AG10803 (cell line): ENCODE measurements around the gene LRPAP1.

Experiments
- DNase-seq: peaks from one replicate; pipeline ENCODE4 v3.0.0; 2010; ENCODE audit warnings: low read depth
- H3K4me3 ChIP-seq: 2 replicates; pipeline ENCODE4 v1.5.1; 2011; ENCODE audit warnings: mild to moderate bottlenecking, low read length, control low read depth
- TF ChIP-seq, protein P1 (sequence below): conservative IDR thresholded peaks from 2 replicates; pipeline ENCODE4 v1.5.1; 2011; ENCODE audit warnings: mild to moderate bottlenecking, low read length, control low read depth, inconsistent platforms

LRPAP1 gene

DNA sequence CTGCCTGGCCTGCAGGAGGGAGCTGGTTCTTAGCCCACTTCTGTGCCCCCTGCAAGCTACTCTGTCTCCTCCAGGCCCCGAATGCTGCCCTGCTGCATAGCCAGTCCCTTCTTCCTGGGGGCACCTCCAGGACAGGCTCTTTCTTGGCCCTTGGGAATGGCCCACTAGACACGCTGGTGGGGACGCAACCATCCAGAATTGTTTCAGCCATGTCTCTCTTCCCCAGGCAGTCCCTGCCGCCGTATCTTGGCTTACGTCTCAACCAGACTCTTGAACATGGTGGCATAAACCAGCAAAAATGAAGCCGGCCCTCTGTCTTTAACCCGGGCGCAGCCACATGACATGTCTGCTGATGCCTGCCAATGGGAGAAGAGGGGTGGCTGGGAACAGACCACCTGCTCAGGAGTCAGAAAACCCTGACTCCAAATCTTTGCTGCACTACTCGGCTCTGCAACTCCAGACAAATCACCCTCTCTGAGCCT lies 9.0 kb downstream of the LRPAP1 start:
- no peak for DNase-seq
- TF ChIP-seq, protein P1, sequence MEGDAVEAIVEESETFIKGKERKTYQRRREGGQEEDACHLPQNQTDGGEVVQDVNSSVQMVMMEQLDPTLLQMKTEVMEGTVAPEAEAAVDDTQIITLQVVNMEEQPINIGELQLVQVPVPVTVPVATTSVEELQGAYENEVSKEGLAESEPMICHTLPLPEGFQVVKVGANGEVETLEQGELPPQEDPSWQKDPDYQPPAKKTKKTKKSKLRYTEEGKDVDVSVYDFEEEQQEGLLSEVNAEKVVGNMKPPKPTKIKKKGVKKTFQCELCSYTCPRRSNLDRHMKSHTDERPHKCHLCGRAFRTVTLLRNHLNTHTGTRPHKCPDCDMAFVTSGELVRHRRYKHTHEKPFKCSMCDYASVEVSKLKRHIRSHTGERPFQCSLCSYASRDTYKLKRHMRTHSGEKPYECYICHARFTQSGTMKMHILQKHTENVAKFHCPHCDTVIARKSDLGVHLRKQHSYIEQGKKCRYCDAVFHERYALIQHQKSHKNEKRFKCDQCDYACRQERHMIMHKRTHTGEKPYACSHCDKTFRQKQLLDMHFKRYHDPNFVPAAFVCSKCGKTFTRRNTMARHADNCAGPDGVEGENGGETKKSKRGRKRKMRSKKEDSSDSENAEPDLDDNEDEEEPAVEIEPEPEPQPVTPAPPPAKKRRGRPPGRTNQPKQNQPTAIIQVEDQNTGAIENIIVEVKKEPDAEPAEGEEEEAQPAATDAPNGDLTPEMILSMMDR: no peak
- H3K4me3 ChIP-seq: no peak overlapping the region

DNA sequence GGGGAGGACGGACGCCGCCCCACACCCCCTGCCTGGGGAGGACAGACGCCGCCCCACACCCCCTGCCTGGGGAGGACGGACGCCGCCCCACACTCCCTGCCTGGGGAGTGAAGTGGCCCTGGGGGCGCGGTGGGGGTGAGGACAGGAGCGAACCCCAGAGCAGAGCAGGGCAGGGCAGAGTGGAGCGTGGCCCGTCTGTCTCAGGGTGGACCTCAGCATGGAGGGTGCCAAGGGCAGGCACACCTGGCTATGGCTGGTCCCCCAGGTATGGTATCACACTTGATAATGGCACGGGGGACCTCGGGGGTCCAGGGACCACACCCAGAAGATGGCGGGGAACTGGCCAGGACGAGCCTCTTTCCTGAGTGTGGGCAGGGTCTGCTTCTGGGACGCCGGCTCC lies 9.6 kb downstream of the LRPAP1 start:
- TF ChIP-seq, protein P1: no peak
- H3K4me3 ChIP-seq: no peak overlapping the region
- no peak for DNase-seq

DNA sequence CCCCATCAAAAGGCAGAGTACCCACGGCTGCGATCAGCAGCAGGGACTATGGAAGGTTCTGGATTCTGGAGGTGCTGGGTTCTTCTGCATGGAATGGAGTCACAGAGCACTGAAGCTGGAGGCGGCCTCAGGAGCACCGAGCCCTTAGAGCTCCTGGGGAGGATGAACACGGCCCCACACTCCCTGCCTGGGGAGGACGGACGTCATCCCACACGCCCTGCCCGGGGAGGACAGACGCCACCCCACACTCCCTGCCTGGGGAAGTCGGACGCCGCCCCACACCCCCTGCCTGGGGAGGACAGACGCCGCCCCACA lies 9.9 kb downstream of the LRPAP1 start:
- TF ChIP-seq, protein P1: no peak
- DNase-seq: no peak
- H3K4me3 ChIP-seq: no peak overlapping the region

DNA sequence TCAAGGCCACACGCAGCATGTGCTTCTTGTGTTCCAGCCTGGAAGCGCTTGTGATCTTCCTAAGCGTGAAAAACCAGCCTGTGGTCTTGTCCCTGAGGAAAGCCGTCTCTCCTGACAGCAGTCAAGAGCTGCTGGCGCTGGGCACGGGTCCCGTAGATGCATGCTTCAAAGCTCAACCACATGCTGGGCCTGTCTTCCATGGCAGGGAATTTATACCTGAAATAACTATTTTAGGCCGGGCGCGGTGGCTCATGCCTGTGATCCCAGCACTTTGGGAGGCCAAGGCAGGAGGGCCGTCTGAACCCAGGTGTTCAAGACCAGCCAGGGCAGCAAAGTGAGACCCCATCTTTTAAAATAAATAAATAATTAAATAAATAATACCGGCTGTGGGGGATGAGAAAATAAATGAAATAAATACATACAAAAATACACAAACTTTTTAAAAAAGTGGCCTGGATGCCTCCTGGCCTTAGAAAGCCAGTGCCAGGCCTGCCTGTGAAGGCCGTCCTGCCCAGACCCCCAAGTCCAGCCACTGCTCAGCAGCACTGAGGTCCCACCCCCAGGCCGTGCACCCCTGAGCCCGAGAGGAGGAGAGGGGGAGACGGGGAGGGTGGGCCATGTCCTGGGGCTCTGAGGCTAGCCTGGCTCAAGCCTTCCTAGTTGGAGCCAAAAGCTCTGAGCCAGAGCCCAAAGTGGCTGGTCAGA lies 10.4 kb downstream of the LRPAP1 start:
- TF ChIP-seq, protein P1: no peak
- DNase-seq: no peak
- H3K4me3 ChIP-seq: no peak overlapping the region

DNA sequence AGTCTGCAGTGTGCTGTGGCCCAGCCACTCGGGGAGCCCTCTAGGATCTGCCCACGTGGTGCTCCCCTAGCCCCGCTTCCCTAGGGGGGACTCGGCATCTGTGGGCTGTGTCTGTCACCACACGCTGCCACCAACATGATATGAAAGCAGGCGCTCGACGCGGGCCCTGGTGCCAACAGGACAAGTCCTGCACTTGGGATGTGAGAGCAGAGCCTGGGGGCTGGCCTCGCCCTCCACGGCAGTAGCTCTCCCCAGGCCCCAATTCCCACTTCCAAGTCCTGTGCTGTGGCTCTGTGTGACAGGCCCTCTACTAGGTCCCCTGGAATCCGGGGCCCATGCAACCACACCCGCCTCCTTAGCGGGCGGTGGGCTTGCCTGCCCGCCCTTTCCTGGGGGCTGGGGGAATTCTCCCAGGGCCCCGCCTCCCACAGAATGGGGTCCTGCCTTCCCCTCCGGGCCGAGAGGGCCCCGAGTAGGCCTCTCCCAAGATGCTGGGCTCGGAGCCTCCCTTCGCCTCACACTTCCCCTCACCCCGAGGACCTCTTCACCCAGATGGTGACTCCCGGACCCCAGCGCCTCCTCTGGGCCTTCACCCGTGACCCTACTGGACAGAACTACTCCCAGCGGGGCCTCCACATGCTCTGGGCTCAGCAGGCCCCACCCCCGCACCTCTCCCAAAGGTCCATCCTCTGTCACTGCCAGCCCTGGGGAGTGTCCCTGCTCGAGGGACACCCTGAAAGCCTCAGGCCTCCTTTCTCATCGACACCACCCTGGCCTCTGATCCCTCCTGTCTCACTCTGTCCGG lies 11.2 kb downstream of the LRPAP1 start:
- H3K4me3 ChIP-seq: no peak overlapping the region
- TF ChIP-seq, protein P1: no peak
- no peak for DNase-seq

DNA sequence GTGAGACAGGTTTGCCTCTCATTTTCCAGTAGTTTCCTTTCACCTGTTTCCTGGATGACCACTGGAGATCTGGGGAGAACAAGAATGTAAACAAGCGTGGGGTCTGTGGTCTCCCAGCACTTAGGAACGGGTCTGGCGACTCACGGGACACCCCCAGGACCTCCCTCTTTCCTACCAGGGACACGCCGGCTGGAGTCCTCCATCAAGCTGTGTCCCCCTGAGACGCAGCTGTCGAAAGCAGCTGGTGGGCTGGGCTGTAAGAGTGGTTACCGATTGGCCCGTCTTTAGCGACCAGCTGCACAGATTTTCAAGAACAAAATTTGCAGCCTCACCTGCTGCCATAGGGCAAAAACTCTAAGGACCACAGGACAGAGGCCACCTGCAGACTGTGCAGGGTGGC lies 11.9 kb downstream of the LRPAP1 start:
- no peak for DNase-seq
- H3K4me3 ChIP-seq: no peak overlapping the region
- TF ChIP-seq, protein P1: no peak
